Ramos (cell line): ENCODE measurements around the gene TCF3.

Experiments used
- in situ Hi-C: fragments of 300-500 bp; cut with MboI; formaldehyde crosslinking; loops from one replicate; pipeline ENCODE4 v1.14.3; 2022; ENCODE audit warnings: low sequenced_read_pairs; ENCODE audit not compliant: unreplicated experiment

The TCF3 gene

GRCh38 chr19:1634938-1635243 is 17.5 kb downstream of the TCF3 start:
- in situ Hi-C loops, result no loop called here

GRCh38 chr19:1634242-1634937 is 18.0 kb downstream of the TCF3 start:
- in situ Hi-C loops, result no loop called here

- in situ Hi-C loops, result no loop called here
Observed at GRCh38 chr19:1633269-1633826, 19.1 kb downstream of the TCF3 start.

DNA sequence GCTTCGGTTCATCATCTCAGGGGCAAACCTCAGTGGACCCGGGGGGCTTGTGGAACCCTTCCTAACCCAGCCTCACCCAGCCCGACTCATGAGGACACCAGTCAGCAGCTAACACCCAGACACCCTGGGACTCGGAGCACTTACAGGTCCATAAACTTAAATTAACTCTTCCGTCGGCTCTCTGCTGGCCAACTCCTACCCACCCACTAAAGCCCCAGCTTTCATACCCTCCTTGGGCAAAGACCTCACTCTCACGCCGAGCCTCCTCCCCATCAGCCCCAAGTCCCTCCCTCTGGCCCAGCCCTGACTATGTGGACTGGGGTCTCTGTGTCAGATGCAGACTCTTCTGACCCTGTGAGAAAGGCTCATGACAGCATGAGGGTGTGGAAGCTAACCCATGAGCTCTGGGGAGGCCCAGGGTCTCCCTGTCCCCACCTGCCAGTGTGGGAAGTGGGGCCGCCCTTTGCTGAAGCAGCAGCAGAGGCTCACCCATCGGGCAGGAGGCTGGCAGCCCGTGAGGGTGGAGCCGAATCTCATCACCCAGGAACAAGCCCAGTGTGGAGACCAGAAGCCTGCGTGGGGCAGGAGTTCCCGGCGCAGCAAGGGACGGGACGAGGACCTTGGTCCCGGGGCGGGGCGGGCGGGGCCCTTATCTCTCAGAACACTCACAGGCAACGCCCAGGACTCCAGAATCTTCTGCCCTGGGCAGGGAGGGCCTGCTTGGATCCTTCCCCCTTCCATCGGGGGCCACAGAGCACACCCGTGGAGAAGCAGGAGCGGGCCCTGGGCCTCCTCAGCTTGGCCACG is 19.8 kb downstream of the TCF3 start:
- in situ Hi-C loops, result no loop called here

DNA sequence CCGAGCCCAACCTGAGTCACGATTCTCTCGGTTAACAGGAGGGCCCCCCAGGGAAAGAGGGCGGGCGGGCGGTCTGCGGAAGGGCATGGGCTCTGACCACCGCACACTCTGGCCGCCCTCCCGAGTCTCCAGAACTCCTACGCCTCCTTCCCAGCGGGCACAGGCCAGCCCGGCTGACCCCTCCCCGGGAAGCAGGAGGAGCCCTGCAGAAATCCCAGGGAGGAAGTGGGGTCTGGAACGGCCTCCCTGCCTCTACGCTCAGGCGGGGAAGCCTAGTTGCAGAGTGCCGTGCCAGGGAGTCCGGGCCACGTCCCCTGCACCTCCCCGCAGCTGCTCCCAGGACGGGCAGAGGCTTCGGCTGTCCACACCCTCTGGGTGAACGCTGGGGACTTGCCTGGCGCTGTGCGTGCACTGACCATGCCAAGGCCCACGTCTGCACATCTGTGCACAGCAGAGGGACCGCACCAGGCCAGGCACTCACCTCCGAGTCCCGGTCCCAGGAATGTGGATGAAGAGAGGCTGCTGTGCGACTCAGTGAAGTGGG is 20.8 kb downstream of the TCF3 start:
- in situ Hi-C loops, result no loop called here

DNA sequence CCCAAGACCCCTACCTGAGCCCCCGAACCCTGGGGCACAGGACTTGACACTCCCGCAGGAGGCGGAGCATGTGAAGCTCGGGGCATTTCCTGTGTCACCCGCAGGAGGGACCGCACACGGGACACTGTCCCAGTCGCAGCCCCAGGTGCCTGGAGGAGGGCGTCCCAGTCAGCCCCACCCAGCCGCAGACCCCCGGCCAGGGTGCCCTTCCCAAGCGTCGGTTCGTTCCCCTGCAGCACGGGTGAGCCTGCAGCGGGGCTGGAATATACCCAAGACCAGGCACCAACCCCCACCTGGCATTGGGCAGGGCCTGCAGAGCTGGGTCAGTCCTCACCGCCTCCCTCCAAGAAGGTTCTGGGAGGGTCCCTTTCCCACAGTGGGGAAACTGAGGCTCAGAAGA is 21.6 kb downstream of the TCF3 start:
- in situ Hi-C loops, result no loop called here

- in situ Hi-C loops, result no loop called here
Observed at GRCh38 chr19:1630012-1630411, 22.4 kb downstream of the TCF3 start.

DNA sequence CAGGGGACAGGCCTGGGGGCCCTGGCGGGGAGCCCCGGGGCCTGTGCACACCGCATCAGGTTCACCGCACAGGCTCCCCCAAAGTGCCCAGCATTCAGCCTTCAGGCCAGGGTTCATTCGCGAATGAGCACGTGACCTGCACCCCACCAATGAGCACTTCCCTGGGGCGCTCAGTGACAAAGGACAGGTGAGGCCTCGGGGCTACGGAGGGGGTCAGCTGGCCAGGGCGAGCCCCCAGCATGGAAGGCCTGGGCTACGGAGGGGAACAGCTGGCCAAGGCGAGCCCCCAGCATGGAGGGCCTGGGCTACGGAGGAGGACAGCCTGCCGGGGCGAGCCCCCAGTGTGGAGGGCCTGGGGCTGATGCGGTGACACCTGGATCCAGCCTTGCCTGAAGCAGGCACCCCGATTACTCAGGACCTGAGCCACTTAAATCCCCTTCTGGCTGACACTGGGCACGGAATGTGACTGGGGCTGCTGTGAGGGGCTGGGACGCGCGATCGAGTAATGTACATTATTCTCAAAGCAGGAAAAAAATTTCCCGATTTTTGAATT is 23.1 kb downstream of the TCF3 start:
- in situ Hi-C loops, result no loop called here

DNA sequence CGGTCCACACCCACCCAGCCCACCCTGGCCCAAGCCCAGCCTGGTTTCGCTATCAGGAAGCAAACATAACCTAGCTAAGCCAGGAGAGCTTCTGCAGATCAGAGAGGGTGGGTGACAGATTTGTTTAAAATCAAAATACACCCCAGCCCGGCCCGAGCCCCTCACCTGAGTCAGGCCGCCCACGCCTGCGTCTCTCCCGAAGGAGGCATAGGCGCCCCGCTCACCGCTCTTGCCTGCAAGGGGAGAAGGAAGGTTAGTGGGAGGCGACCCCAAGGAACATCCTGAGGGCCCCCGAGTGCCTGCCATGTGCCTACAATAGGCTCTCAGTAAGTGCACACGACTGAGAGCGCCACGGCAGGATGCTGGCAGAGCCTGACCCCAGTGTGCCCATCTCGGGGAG is 25.2 kb downstream of the TCF3 start:
- in situ Hi-C loops, result no loop called here

DNA sequence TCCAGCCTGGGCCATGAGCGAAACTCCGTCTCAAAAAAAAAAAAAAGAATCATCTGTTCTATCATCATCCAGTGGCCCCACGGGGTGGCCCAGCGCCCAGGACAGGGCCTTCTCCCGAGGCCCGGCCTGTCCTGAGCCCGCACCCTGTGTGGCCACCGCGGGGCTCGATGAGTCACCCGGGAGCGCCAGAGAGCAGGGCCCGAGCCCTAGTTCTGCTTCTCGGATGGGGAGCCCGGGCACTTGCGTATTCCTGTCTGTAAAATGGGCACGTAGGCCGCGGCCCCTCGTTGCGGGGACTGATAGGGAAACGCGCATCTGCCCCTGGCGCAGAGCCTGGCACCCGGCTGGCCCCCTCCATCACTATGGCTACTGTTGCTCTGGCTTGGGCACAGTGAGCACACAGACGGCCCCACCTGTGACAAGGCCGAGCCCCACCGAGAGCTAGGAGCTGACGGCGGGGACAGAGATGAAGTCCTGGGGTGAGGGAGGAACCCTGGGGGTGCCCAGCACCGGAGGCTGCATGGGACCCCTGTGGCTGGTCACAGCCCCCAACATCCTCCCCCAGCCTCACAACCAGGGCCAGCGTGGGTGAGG is 25.9 kb downstream of the TCF3 start:
- in situ Hi-C loops, result no loop called here

DNA sequence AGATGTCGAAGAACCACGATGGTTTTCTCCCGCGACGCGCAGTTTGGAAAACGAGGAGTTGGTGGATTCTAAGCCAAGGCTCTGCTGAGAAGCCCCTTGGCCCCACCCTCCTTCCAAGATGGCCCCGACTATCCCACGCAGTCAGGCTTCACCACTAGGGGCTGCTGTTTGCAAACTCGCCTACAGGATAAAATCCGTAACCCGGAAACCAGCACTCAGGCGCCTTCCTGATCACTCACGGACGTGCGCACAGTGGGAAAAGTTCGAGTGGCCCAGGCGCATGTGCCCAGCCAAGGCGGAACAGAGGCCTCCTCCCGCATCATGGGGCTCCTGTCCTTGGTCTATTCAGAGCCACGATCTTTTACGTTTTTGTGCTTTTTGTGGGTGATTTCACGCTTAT is 28.0 kb downstream of the TCF3 start:
- in situ Hi-C loops, result no loop called here

DNA sequence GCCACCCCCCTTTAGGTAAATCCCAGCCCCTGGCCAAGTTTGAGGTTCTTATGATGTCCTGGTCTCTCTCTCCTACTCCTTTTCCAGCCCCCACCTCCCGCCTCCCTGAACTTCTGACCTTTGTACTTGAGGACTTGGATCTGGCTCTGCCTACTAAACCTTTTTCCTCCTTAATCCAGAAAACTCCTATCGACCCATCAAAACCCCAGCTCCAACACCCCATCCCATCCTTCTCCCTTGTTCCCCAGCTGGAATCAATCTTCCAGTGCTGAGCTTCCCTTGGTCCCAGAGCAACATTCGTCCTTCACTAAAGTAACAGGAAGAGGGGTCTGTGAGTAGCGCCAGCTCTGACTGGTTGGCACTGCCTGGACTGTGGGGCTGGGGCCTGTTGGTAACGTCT is 29.9 kb downstream of the TCF3 start:
- in situ Hi-C loops, result no loop called here

DNA sequence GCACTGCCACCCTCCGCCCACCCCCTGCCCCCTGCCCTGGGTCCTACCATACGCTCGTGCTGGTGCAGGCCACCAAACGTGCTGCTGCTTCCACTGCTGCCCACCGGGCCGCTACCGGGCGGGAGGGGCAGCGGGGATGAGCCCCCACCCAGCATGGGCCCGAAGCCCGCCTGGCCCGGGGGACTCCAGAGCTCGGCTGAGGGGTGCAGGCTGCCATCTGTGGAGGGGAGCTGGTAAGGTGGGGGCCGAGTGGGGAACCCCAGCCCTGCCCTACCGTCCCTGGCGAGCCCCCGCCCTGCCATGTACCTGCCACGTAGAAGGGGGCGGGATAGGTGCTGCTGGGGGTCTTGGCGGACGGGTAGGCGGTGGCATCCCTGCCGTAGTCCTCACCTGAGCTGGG is 30.4 kb downstream of the TCF3 start:
- in situ Hi-C loops, result no loop called here

DNA sequence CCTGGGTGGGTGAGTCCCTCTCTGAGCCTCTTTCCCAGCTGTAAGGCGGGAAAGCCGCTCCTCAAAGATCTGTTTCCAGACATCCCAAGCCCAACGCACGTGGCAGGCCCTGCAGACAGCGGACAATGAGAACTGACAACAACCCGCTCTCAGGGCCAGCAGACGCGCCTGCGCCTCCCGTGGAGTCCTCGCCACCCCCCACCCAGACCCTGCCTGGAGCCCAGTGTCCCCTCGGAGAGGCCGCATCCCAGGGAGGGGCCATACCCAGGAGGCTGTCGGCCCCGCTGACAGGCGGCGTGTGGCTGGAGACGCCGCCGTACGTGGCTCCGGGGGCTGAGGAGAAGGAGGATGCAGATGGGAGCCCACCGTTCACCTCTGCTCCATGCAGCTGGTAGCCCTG is 30.8 kb downstream of the TCF3 start:
- in situ Hi-C loops, result no loop called here

GRCh38 chr19:1621021-1621420 is 31.4 kb downstream of the TCF3 start:
- in situ Hi-C loops, result no loop called here

DNA sequence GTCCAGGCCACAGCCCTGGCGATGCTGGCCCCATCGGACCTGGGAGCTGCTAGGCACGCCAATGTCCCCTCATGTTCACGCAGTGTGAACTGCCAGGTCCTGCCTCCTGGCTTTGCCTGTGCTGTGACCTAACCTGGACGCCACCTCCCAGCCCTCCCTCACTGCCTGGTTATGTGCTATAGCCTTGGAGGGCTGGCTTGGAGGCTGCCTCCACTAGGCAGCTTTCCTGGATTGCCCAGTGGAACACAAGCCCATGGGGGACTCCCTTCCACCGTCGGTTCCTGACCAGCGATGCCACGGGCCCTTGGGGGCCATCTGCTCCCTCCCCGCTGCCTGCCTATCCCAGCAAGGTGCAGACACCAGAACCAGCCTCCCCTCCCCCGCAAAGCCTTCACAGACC is 31.9 kb downstream of the TCF3 start:
- in situ Hi-C loops, result no loop called here

DNA sequence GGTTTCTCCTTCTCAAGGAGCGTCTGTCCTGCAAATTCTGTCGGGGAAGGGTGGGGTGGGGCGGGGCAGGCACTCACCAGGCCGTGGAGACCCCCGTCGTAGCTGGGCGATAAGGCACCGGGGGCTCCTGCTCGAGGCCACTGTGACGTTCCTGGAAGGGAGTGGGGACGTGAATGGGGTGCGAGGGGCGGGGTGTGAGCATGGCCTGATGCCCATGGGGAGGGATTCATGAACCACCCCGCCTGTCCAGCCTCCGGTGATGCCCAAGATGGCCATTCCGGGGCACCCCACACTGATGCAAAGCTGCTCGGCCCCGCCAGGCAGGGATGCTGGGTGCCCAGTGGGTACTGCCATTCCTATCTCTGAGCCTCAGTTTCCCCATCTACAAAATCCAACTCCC is 32.7 kb downstream of the TCF3 start:
- in situ Hi-C loops, result no loop called here

DNA sequence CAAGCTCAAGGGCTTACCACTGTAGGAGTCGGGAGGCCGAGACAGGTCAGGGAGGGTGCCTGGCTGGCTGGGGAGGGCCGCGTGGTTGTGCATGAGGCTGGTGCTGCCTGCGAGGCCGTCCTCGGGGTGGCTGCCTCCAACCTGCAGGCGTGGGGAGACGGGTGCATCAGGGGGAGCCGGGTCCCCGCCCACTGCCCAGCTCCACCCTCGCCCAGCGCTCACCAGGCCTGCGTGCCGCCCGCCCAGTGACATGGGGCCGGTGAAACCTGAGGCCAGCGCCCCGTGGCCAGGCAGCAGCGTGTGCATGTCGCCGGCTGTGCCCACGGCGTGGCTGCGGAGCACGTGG is 33.3 kb downstream of the TCF3 start:
- in situ Hi-C loops, result no loop called here

GRCh38 chr19:1618157-1619093 is 34.0 kb downstream of the TCF3 start:
- in situ Hi-C loops, result no loop called here

DNA sequence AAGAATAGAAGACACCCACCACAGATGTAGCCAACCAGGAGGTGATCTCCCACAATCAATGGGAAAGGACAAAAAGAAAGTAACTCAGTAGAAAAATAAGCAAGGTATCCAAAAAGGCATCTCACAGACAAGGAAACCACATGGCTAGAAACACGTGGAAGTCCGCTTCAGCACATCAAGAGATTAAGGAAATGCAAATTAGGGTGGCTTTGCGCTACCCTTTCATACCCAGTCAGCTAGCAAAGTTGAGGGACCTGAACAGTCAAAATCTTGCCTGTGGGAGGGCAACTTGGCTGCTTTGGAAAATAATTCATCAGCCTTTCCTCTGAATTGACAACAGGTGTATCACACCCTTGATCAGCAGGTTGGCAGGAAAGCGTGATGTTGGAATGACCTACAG is 35.5 kb downstream of the TCF3 start:
- in situ Hi-C loops, result no loop called here
